GM19372 (cell line): ENCODE data around the gene ELP6.
"Not testable (repeated sequence)": the region's sequence is repeated elsewhere in the genome, so short reads cannot be mapped to it uniquely, and the experiment has no call there.

ENCODE experiments used
- ATAC-seq: cut with Tn5 transposase; IDR thresholded peaks from one replicate; pipeline ENCODE4 v1.9.1; 2021; ENCODE audit warnings: mild to moderate bottlenecking, low read depth, moderate library complexity; ENCODE audit not compliant: unreplicated experiment

ELP6 gene

DNA sequence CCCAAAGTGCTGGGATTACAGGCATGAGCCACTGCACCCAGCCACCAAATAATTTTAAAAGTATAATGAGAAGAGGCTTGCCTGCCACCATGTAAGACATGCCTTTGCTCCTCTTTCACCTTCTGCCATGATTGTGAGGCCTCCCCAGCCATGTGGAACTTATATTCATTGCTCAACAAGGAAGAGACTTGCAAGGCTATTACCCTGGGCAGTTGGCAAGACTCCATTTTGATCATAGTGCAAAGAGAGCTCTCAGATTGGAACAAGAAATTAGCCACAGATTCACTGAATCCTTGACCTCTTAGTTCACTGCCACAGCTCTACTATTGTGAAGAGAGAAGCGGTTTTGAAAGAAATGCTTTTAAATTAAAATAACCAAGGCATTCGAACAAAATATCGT, 43.9 kb downstream of the ELP6 start:
- ATAC-seq, result no peak

DNA sequence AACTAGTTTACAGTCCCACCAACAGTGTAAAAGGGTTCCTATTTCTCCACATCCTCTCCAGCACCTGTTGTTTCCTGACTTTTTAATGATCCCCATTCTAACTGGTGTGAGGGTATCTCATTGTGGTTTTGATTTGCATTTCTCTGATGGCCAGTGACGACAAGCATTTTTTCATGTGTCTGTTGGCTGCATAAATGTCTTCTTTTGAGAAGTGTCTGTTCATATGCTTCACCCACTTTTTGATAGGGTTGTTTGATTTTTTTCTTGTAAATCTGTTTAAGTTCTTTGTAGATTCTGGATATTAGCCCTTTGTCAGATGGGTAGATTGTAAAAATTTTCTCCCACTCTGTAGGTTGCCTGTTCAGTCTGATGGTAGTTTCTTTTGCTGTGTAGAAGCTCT, 45.2 kb downstream of the ELP6 start:
- not testable (repeated sequence) for ATAC-seq

DNA sequence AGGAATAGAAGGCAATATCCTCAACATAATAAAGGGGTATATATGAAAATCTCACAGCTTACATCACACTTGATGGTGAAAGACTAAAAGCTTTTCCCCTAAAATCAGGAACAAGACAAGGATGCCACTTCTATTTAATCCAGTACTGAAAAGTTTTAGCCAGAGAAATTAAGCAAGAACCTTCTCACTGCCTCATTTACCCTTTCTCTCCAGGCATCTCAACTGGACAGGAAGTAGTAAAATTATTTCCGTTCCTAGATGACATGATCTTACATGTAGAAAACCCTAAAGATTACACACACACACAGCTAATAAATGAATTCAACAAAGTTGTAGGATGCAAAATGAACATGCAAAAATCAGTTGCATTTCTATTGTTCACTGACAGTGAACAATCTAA, 48.9 kb downstream of the ELP6 start:
- ATAC-seq, result no peak

DNA sequence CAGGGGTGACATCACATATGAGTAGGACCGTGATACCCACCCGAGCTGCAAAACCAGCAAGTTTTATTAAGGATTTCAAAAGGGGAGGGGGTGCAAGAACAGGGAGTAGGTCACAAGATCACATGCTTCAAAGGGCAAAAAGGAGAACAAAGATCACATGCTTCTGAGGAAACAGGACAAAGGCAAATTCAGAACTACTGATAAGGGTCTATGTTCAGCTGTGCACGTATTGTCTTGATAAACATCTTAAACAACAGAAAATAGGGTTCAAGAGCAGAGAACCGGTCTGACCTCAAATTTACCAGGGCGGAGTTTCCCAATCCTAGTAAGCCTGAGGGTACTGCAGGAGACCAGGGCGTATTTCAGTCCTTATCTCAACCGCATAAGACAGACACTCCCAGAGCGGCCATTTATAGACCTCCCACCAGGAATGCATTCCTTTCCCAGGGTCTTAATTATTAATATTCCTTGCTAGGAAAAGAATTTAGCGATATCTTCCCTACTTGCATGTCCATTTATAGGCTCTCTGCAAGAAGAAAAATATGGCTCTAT, 53.9 kb downstream of the ELP6 start:
- ATAC-seq, result not testable (repeated sequence)

DNA sequence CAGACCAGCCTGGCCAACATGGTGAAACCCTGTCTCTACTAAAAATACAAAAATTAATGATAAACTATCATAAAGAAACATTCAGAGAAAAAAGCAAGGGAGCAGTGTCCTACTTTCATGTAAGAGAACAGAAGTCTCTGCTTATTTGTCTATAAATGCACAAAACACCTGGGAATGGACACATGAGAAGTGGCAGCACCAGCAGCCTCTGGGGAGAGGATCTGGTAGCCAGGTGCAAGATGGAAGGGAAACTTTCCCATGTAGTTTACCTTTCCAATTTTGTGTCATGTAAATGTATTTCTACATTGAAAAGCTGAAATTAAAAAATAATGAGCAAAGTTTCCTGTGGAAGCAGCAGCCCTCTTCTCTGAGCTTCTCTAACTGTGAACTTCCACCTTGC, 56.5 kb downstream of the ELP6 start:
- ATAC-seq, result no peak

DNA sequence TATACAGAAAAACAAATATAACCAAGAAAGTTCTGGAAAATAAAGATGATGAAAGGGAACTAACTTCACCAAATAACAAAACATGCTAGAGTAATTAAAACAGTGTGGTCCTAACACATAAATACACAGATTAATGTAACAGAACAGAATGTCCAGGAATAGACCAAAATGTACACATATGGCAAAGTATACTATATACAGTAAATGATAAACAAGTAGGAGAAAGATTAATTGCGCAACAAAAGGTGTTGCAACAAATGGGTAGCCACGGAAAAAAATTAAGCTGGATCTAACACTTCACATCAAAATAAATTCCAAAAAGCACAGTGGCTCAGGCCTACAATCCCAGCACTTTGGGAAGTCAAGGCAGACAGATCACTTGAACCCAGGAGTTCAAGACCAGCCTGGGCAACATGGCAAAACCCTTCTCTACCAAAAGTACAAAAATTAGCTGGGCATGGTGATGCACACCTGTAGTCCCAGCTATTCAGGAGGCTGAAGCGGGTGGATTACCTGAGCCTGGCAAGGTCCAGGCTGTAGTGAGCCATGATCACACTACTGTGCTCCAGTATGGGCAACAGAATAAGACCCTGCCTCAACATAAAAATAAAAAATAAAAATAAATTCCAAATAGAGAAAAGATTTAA, 57.6 kb downstream of the ELP6 start:
- ATAC-seq, result no peak

DNA sequence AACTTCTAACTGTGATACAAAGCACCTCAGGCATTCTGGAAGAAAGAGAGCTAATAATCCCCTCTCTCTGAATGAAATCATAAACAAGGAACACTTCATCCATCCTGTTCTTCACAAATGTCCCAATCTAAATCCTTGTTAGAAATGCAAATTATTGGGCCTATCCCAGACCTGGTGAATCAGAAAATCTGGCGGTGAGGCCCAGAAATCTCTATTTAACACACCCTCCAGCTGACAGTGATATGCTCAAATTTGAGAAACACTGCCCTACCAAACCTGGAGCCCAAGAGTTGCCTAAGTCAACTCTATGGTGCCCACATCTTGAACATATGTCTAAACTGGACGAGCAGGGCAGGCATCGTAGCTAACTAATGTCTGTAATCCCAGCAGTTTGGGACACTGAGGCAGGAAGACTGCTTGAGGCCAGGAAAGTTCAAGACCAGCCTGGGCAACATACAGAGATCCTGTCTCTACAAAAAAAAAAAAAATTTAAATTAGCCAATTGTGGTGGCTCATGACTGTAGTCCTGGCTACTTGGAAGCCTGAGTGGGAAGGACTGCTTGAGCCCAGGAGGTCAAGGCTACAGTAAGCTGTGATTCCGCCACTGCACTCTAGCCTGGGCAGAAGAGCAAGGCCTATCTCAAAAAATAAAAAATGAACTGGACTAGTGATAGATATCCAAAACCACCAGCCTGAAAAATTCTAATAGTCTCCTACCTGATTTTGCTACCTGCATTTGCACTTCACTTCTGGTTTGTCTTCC, 60.9 kb downstream of the ELP6 start:
- ATAC-seq, result no peak
